CD1c-positive myeloid dendritic cell (primary cell): ENCODE measurements around the gene TMEM184A.

Experiments used
- DNase-seq: peaks from one replicate; pipeline ENCODE4 v3.0.0-alpha.2; 2016; ENCODE audit errors: extremely low spot score

Gene TMEM184A

DNA sequence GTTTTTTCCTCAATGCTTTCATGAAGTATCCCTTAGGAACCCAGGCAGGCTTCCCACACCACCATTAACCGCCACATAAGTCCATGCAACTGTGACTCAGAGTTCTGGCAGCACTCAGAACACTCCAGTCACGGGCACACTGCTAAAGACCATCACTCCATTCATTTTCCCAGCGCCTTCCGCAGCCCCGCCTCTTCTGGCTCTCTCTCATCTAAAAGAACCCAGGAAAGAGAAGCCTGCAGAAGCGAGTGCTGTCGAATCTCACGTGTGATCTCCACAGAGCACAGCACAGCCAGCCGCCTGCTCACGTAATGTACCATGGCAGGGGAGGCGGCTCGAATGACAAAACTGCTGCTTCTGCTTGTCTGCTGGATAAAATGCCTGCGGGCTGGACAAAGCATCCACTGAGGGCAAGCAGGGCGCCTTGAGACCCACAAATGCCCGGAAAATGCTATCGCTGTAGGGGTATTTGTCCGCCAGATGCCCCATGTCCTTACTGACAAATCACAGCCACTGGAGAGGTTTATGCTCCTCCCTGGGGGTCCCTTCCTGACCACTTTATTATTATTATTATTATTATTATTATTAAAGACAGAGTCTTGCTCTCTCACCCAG, 12.0 kb upstream of the TMEM184A start:
- DNase-seq, result no peak

DNA sequence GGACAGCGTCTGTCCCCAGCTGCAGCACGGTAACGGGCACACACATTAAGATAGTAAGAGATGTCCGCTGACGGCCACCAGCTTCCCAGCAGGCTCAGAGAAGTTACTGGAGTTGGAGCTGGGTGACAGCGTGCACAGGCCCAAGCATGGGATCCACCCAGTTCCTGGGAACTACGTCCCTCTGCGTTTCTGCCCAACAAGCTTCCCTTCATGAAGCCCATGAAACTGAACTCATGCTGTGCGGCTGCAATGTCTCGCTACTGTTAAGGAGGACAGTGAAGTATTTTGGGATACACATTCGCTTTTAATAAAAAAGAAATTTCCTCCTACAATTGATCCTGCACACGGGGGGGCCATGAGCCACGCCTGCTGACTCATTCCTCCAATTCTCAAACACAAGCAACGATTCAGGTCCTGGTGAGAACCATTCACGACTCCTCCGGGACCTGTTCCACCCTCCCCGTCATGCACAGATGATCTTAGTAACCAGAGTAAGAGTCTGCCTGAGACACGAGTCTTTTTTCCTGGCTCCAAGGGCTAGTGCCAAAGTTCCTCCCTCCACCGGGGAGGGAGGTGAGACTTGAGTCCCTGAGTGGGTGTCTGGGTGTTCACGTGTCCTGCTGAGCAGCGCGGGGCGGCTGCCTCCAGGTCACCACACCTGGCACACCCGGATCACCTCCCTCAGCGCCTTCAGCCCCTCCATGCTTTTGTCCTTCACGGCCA, 11.2 kb upstream of the TMEM184A start:
- no peak for DNase-seq

DNA sequence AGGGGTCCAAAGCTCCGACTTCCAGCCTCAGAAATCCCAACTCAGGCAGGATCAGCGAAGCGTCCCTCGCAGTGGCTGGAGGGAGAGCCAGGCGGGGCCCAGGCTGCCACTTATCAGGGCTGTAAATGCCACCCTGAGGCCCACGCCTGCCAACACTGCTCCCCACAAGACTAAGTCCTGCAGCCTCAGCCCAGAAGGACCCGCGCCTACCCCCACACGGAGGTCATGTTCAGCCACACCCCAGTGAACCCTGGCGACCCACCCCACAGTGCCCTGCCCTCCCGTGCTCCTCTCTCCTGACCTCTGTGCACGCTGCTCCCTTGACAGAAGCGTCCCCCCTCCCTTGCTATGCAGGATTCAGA, 10.7 kb upstream of the TMEM184A start:
- no peak for DNase-seq

DNA sequence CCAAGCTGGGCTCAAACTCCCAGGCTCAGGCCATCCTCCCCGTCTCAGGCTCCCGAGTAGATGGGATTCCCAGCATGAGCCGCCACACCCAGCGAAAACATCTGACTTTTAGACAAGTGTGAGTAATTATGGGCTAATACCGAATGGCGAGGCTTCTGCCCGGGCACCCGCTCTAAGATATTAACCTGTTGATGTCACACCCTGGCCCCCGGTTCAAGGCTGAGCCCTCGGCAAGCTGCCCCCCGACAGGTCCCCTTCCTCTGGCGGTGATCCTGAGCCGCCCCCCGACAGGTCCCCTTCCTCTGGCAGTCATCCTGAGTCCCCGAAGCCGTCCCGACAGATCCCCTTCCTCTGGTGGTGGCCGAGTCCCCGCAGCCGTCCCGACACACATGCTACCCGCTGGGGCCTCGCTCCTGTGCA, 8.6 kb upstream of the TMEM184A start:
- DNase-seq, result no peak

DNA sequence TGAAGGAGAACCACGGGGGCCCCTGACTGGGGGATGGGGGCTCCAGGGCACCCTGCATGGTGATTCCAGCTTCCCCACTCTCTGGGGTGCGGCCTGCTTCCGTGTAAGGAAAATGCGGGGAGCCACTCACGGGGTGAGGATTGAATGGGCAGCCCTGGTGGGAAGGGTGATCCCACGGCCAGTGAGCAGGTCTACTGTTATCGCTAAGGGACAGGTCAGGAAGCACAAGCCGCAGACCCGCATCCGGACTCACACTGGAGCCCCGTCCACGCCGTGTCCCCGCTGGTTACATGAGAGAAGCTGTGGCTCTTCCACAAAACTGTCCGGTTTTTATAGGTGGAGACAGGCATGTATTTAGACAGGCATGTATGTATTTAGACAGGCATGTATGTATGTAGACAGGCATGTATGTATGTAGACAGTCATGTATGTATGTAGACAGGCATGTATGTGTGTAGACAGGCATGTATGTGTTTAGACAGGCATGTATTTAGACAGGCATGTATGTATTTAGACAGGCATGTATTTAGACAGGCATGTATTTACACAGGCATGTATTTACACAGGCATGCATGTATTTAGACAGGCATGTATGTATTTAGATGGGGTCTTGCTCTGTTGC, 8.1 kb upstream of the TMEM184A start:
- DNase-seq, result no peak

DNA sequence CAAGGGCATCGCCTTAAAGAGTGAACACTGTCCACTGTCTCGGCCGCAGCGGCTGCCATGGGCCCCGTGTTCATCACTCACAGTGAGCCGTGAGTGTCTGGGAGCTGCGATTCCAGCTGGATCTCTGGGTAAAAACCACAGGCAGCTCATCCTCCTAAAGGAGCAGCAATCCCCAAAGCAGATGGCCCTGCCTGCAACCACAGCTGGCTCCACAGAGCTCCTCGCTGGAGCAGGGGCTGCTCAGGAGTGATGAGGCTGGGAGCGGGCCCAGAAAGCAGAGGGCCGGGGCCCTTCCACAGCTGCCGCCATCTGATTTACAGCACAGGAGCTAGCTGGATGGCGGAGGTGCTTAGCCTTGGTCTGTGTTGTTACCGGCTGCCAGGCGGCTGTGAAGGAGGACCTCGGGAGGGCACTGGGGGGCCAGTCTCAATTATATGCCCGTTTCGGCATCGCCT, 6.6 kb upstream of the TMEM184A start:
- no peak for DNase-seq

DNA sequence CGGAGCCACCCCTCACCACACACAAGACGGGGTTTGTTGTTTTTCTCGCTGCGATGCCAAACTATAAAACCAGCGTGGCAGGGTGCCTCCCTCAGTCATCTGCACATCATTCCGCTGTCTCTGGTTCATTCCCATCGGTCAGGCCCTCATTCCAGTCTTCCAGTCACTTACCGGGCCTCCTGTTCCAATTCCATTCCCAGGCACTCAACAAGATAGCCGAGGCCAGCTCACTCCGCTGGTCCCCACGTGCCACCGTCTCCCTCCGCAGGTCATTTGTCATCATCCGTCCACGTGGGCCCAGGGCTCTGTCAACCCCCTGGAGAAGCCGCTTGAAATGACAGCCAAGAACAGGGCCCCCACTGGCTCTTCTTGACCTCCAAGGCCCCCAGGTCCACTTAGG, 6.1 kb upstream of the TMEM184A start:
- no peak for DNase-seq

DNA sequence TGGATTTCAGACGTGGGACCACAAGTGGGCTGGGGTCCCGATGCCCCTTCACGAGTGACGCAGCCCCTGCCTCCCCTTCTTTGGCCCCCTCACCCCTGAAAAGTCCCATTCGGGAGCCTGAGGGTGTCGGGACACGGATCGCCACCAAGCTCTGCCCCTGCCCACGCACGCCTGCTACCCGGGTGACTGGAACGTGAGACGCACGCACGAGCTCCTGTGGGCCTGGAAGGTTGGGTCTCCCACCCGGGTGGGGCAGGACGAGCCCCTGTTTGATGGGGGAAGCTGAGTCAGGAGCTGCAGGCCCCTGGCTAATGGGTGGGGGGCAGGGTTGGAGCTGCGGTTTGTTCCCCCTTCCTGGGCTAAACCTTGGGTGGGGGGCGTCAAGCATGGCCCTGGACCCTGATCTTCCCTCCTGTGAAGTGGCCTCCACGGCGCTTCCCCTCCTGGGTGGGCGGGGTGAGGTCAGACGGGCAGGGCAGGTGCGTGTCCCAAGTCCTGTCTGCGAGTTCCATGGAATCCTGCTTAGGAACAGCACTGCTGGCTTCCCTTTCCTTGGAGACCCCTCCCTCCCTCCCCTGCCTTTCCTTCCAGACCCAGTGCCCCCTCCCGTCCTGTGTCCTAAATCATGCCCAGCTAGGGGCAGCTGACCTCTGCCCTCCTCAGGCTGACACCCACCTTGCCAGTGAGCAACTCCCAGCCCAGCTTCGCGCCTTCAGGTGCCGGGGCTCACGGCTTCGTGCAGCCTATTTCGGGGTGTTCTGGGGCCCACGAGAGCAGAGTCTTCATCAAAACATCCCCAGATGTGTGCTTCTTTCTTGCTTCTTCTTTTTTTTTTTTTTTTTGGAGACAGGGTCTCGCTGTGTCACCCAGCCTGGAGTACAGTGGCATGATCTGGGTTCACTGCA, 5.3 kb upstream of the TMEM184A start:
- no peak for DNase-seq

DNA sequence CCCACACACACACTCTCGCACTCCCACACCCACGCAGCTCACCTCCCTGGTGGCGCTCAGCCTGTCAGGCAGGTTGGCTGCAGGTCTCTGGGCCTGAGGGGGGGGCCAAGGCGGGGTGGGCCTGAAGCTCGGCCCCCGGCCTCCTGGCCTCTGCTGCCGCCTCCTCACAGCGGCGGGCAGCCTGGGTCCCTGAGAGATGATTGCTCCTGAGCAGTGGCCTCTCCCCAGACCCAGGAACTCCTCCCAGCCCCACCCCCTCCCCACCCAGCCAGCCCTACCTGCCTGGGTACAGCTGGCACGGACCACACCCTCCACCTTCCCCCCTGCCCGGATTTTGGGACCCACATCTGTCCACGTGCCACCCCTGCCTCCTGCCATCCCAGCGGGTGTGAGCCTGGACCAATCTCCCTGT, 4.6 kb upstream of the TMEM184A start:
- no peak for DNase-seq

DNA sequence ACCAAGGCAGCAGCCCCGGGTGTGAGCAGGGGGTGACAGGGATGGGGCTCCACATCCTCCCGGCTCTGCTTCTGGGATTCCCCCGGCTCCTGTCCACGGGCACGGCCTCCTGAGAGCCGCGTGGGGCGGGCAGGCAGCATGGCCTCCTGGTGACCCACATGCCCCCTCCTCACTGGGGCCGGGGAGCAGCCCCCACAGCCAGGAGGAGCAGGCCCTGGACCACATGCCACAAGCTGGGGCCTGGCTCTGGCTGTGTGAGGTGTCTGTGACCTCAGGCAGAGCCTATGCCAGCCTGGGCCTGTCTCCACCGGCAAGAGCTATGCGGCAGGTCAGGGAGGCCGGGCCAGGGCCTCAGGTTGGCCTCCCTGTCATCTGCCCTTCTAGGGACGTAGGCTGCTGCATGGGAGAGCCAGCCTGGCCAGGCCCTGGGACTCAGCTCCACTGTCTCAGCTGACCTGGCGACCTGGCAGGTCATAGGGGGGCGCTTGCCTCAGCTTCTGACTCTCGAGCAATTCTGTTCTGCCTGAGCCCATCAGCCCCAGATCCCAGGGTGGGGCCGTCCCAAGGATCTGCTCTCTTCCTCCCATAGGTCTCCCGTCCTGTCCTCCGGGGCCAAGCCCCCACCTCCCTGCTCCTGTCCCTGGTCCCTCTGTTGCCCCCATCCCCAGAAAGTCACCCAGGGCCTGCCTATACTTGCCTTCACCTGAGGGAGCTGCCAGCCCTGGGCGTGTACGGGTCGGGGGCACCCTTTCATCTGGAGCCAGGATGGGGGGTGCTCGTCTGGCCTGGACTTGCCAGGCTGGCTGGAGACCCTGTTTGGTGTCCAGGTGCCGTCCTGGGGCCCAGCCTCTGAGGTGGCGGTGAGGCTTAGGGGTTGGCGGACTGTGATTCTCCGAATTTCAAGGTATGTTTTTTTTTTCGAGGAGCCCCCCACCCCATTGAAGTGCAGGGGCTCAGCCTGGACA, 3.9 kb upstream of the TMEM184A start:
- DNase-seq, result no peak

DNA sequence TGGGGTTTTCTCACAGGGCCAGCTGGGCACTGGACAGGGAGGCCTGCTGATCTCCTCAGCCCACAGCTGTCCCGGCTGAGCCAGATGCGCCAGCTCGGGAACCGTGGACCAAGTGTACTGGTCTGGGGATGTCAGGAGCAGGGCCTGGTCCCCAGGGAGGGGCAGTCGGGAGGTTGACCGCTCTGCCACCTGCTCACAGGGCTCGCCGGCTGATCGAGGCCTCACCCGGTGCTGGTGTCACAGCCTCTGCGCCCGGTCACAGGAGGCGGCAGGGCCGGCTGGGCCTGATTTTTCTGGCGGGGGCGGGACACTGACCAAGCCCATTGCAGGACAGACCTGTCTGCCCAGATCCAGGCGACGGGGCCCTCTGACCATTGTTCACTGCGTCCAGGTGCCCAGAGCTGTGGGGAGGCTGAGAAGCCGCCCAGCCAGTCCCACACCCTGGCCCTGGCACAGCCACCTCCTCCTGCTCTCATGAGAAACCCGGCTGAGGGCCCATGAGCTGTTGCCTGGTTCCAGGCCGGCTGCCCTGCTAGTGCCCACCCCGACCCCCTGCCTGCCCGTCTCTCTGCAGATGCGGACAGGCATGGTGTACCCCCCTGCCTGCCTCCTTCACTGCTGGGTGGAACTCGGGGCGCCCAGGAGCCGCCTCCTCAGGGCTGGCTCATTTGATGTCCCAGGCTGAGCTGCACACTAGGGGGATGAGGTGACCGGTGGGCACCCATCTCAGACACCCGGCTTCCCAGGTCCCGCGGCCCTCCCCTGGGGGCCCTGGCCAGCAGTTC, 3.0 kb upstream of the TMEM184A start:
- no peak for DNase-seq

DNA sequence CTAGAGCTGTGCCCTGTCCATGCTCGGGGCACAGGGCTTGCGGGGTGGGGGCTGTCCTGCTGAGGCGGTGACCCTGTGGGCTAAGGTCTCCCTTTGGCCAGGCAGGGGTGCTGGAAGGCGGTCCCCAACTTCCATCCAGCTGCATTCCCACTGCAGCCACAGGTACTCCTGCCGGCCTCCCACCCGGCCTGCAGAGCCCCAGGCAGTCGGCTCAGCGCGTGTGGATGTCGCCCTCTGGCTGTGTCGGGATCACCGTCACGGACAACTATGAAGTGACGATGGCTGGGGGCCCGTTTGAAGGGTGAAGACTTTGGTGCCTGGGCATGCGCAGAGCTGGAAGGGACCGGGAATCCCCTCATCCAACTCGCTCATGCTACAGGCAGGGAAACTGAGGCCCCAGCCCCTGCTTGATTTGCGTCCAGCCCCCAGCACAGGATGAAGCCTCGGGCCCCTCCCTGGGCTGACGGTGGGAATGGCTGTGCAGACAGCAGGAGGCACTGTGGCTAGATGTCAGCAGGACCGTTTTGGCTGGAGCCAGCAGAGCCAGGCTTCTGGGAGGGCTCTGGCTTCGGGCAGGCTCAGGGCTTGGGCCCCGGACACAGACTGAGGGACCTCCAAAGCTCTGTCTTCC, 2.3 kb upstream of the TMEM184A start:
- no peak for DNase-seq

DNA sequence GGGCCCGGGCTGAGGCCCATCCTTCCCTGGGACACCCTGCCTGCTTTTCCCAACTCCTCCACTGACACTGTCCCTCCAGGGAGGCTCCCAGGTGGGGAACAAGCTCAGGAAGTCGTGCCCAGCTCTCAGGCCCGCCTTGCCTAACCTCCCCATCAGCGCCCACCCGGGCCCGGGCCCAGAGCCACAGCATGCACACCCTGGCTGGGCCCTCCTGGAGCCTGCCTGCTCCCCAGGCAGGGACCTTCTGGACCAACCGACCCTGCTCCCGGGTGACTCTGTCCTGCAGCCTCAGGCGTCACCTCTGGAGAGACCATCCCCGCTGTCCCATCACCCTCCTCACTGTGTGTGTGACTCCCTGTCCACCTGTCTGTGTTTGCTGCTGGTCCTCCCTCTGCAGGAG, 1.8 kb upstream of the TMEM184A start:
- DNase-seq, result no peak

DNA sequence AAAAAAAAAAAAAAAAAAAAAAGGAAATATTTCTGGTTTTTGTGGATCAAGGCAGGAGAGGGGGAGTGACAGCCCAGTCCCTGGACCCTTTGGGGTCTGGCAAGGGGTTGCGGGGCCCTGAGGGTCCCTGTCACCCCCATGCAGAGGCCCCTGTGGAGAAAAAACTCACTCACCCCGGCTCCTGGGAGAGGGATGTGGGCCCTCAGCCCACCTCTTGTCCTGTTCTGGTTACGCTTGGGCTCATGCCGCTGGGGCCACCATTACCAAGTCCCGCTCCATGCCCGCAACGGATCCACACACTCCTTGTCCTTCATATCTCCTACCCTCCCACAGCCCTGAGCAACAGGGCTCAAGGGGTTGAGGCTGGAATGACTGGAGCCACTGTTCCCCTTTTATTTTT, 1.0 kb upstream of the TMEM184A start:
- no peak for DNase-seq

DNA sequence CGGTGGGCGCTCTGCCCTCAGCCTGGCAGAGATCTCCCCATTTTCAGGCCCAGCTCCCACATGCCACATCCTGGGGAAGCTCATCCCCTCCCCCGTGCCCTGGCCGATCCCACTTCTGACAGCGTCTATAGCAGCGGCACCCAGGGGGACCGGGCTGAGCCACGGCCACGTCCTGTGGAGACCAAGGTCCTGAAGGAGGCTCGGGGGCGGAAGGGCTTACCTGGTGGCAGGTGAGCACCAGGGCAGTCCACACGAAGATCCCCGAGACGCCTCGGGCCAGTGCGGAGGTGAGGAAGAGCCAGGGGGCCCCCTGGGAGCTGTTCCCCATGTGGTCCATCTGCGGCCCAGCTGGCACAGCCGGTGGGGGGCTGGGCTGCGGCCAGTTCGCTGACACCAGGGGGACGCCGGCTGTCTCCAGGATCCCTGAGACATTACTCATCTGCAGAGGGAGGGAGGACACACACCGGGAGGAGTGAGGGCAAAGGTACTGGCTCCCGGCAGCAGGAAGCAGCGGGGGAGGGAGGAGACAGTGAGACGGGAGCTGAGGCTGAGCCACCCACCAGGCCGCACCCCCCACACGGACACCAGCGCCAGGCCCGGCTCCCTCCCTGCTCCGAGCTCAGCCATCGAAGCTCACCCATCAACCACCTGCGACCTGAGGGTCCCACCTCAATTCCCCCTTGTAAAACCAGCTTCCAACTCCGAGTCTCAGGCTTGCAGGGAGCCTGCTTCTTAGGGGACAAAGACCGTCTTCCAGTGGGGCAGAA, 776 bp downstream of the TMEM184A start:
- DNase-seq, result no peak

DNA sequence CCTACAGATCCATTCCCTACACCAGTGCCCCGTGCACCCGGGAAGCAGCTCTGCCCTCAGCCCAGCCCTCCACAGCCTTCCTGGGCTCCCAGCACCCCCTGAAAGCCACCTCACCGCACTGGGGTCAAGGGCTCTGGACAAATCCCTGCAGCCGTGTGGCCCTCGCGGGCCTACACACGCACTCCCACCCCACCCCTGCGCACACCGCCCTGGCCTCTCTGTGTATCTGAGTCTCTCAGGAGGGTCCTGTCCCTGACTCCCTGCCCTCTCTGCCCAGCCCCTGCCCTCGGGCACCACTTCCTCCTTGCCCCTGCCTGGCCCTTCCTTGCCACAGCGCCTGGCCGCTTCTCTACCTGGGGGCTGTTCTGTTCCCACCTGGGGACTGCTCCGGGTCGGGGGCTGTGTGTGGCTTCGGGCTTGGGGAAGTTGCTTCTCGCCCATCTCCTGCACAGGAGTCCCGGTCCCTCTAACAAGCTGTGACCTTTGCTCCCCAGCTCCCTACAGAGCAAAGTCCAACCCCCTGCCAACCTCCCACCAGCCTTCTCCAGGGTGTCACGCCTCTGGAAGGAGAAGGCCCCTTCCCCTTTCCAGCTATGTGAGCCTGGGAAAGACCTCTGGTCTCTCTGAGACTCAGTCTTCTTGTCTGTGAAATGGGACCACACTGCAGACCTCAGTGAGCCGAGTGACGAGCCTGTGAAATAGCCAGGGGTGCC, 1.5 kb downstream of the TMEM184A start:
- no peak for DNase-seq

DNA sequence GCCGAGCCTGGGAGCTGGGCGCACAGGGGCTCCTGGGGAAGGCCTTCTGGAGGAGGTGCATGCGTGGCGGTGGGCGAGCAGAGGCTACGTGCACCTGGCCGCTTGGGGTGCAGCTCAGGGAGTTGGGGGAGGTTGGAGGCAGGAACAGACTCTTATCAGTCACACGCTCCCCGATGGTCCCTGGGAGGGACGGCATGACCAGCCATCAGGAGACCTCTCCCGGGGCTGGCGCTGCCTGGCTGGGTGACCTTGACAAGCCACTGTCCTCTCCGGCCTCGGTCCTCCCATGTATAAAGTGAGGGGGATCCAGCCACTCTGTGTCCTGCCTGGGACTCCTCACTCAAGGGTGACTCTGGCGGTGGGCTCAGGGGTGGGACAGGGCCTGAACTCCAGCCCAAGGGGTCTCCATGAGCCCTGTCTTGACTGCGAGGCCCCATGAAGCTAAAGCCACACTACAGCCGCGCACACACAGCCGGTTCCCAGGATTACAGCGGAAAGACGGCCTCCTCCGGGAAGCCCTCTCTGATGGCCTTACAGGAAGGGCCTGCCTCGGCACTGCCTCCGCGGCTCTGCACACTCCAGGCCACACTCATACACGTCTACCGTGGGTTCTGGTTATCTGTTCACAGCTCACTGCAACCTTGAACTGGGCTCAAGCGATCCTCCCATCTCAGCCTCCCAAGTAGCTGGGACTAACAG, 2.3 kb downstream of the TMEM184A start:
- DNase-seq, result no peak

DNA sequence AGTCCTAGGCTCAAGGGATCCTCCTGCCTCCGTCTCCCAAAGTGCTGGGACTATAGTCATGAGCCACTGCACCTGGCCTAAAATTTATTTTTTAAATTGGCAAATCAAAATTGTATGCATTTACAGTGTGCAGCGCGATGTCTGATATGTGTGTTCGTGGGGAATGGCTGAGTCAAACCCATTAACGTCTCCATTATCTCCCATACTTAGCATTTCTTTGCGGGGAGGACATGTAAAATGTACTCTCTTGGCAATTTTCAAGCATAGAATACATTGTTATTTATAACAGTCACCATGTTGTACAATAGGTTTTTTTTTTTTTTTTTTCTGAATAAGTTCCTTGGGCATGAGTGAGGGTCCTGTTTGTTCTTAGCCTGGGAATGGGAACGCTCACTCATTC, 3.8 kb downstream of the TMEM184A start:
- no peak for DNase-seq
